Ovary (tissue), 9 donors: ENCODE data around the gene CPNE4. TPM values are rescaled to one million over a fixed set of nuclear protein-coding genes. Genes with fewer than 3 reads are reported as not detected.

Experiments used
- DNase-seq, 5 donors: peaks; one replicate each; pipeline ENCODE4 v3.0.0-alpha.2; 2019 to 2020
- H3K27ac ChIP-seq, 2 donors: fragments of 200-600 bp; one replicate each; pipeline versions ENCODE4 v1.5.1 to v1.8.0; 2019 to 2022
- H3K27me3 ChIP-seq: fragments of 200-600 bp; one replicate; pipeline ENCODE4 v1.8.0; 2022
- H3K36me3 ChIP-seq: fragments of 200-600 bp; sonication (generic); one replicate; pipeline ENCODE4 v1.5.1; 2019
- H3K4me1 ChIP-seq: one replicate; pipeline ENCODE4 v1.8.1; 2013; ENCODE audit warnings: mild to moderate bottlenecking, moderate library complexity; ENCODE audit not compliant: insufficient read depth
- H3K4me3 ChIP-seq: fragments of 200-600 bp; sonication (generic); one replicate; pipeline ENCODE4 v1.5.1; 2017
- H3K9me3 ChIP-seq, 2 donors: fragments of 200-600 bp in 1 of 2; sonication (generic) in 1 of 2; one replicate each; pipeline versions ENCODE4 v1.5.1 to v1.8.1; 2013 to 2019; ENCODE audit warnings: mild to moderate bottlenecking in 1 of 2, moderate library complexity in 1 of 2
- CTCF ChIP-seq, 3 donors: fragments of 450-650 bp in 2 of 3; fragments of 200-600 bp in 1 of 3; IDR thresholded peaks; one replicate each; pipeline versions ENCODE4 v1.5.1 to v1.8.0; 2016 to 2022; ENCODE audit warnings: antibody characterized with exemption in 3 of 3, mild to moderate bottlenecking in 1 of 3
- EP300 ChIP-seq: sonication (generic); formaldehyde crosslinking; IDR thresholded peaks from one replicate; pipeline ENCODE4 v1.6.1; 2017; ENCODE audit warnings: antibody characterized with exemption
- POLR2A ChIP-seq: fragments of 450-650 bp; IDR thresholded peaks from one replicate; pipeline ENCODE4 v1.6.1; 2017; ENCODE audit warnings: antibody characterized with exemption, mild to moderate bottlenecking, moderate library complexity
- WGBS, 3 donors: extraction: QIAGEN DNeasy Blood & Tissue Kit in 1 of 3; methylation state at CpG; one replicate each; pipeline versions ENCODE4 v1.1.5 to v1.1.7; 2013 to 2017; 5-methylcytosine and 5-hydroxymethylcytosine counted together
- intact Hi-C, 4 donors: fragments of 100-400 bp; cut with DNase I; formaldehyde crosslinking; loops; one replicate each; pipeline versions ENCODE4 v1.11.0 to v1.15.1; 2022 to 2023
- polyA plus RNA-seq, 2 donors: library from polyadenylated mRNA; stranded (reverse); fragments of 200-250 nt in 1 of 2; fragments of 350-450 nt in 1 of 2; fragmentation: Illumina TruSeq in 1 of 2; extraction: RNeasy Lipid Tissue Mini Kit (QIAGEN cat#74804) in 1 of 2; gene quantifications; one replicate each; pipeline ENCODE4 v1.2.3, GENCODE V29; 2013 to 2014
- total RNA-seq, 7 donors: library from RNA; depleted of rRNA in 2 of 7; stranded (reverse); fragments of >200 nt in 2 of 7; fragmentation: NEBNext Ultra II Directional in 3 of 7; extraction: Animal tissue kit (Norgen Biotek cat#: 25700) in 3 of 7; gene quantifications; one replicate each; pipeline versions ENCODE4 v1.1.0 to v1.2.4, GENCODE V29; 2016 to 2023
- donor health status: DM: no; HTN: no; CAD: no; lungs with moderate emphysema.
- donor health status: DM: no; HTN: no; CAD: no.
- donor health status: Bipolar disorder and iron deficiency.
- donor health status: DM: yes; HTN: yes; CAD: no.
- donor health status: DM: no; HTN: no; CAD: no.
- donor health status: DM: yes; HTN: yes; CAD: no.

CPNE4 gene
- total and polyA plus RNA-seq, 9 donors = 0.11 to 0.27 (median 0.13) TPM; not detected in 6

GRCh38 chr3:131944676-131945075 lies 90.1 kb downstream of the CPNE4 start:
- no peak overlapping the region for H3K4me3 ChIP-seq
- TF ChIP-seq CTCF (IDR thresholded peaks at IDR 0.05) = no peak
- TF ChIP-seq EP300 = no peak
- TF ChIP-seq POLR2A = no peak
- H3K4me1 ChIP-seq = no peaks in the 10 kb centered on the region
- no peak for DNase-seq
- H3K36me3 ChIP-seq = no peaks in the 10 kb centered on the region
- intact Hi-C loops = no loop called here
- no peaks in the 10 kb centered on the region for H3K27me3 ChIP-seq
- H3K27ac ChIP-seq = no peak overlapping the region
- H3K9me3 ChIP-seq = no peaks in the 10 kb centered on the region
- 63 to 84% (median 77%) methylated on average over 1 of the region's 1 CpG for WGBS, 3 donors

GRCh38 chr3:131933665-131934064 lies 101.1 kb downstream of the CPNE4 start:
- WGBS, 3 donors = 25 to 45% (median 32%) methylated on average over 3 of the region's 3 CpGs
- Histone ChIP-seq H3K9me3 (no peaks in the 10 kb centered on the region), H3K4me3 (no peak overlapping the region), H3K36me3 (no peaks in the 10 kb centered on the region), H3K4me1 (no peaks in the 10 kb centered on the region), H3K27me3 (no peaks in the 10 kb centered on the region), H3K27ac (no peak overlapping the region)
- intact Hi-C loops = no loop called here
- DNase-seq = no peak
- TF ChIP-seq POLR2A (no peak), EP300 (no peak), CTCF (IDR thresholded peaks at IDR 0.05) (no peak)

GRCh38 chr3:131928593-131928992 lies 106.2 kb downstream of the CPNE4 start:
- no peaks in the 10 kb centered on the region for H3K36me3 ChIP-seq
- intact Hi-C loops = no loop called here
- no peak overlapping the region for H3K4me3 ChIP-seq
- no peaks in the 10 kb centered on the region for H3K27me3 ChIP-seq
- no peaks in the 10 kb centered on the region for H3K9me3 ChIP-seq
- TF ChIP-seq POLR2A (no peak), EP300 (no peak), CTCF (IDR thresholded peaks at IDR 0.05) (no peak)
- 74 to 81% (median 75%) methylated on average over 2 of the region's 2 CpGs for WGBS, 3 donors
- no peaks in the 10 kb centered on the region for H3K4me1 ChIP-seq
- no peak for DNase-seq
- no peak overlapping the region for H3K27ac ChIP-seq

GRCh38 chr3:131925571-131925970 lies 109.2 kb downstream of the CPNE4 start:
- no peak overlapping the region for H3K4me3 ChIP-seq
- no peaks in the 10 kb centered on the region for H3K27me3 ChIP-seq
- intact Hi-C loops = no loop called here
- TF ChIP-seq CTCF (IDR thresholded peaks at IDR 0.05) = no peak
- no peak for TF ChIP-seq EP300
- no peak for TF ChIP-seq POLR2A
- no peaks in the 10 kb centered on the region for H3K36me3 ChIP-seq
- no peaks in the 10 kb centered on the region for H3K9me3 ChIP-seq
- no peaks in the 10 kb centered on the region for H3K4me1 ChIP-seq
- 35 to 68% (median 52%) methylated on average over 1 of the region's 1 CpG for whole genome bisulfite sequencing, 3 donors
- DNase-seq = no peak
- H3K27ac ChIP-seq = no peak overlapping the region

GRCh38 chr3:131922356-131922755 lies 112.5 kb downstream of the CPNE4 start:
- Histone ChIP-seq H3K9me3 (no peaks in the 10 kb centered on the region), H3K27me3 (no peaks in the 10 kb centered on the region), H3K4me3 (no peak overlapping the region), H3K27ac (no peak overlapping the region), H3K4me1 (no peaks in the 10 kb centered on the region), H3K36me3 (no peaks in the 10 kb centered on the region)
- no peak for DNase-seq
- 81 to 93% (median 88%) methylated on average over 1 of the region's 1 CpG for WGBS, 3 donors
- TF ChIP-seq POLR2A = no peak
- no peak for TF ChIP-seq EP300
- TF ChIP-seq CTCF (IDR thresholded peaks at IDR 0.05) = no peak
- intact Hi-C loops = no loop called here
